ENCODE results near the gene GHRHR.
A peak's percentile ranks its signal among the peaks of the same experiment; 100 is the strongest.

GHRHR gene

GRCh38 chr7:30963842-30964241 lies at the start of gene GHRHR:
Gene GHRHR, plus strand, starts transcription at chr7:30963953. Its CDS starts 116 bp downstream, at chr7:30964069.
- no peaks in the 10 kb centered on the region for H3K4me1 ChIP-seq (ENCODE audit: control insufficient read depth, insufficient read depth, low read length)
- no peak within 1 kb of the TSS for H3K27ac ChIP-seq (ENCODE audit: low read depth, low read length)
- H3K4me3 ChIP-seq (ENCODE audit: low read length) = no peak within 1 kb of the TSS
- H3K36me3 ChIP-seq (ENCODE audit: control insufficient read depth, insufficient read depth, low read length) = no peaks in the 10 kb centered on the region
- no peaks in the 10 kb centered on the region for H3K27me3 ChIP-seq (ENCODE audit: control insufficient read depth, insufficient read depth, low read length)
- H3K9ac ChIP-seq (ENCODE audit: low read length) = no peak within 1 kb of the TSS

- H3K4me1 ChIP-seq (ENCODE audit: control insufficient read depth, insufficient read depth, low read length) = peaks cover 33% of the 10 kb centered on the region
- H3K27ac ChIP-seq (ENCODE audit: low read depth, low read length) = peak overlapping the region; percentile 59
- peak overlapping the region; percentile 64 for H3K4me3 ChIP-seq (ENCODE audit: low read length)
- no peak overlapping the region for H3K9ac ChIP-seq (ENCODE audit: low read length)
- no peaks in the 10 kb centered on the region for H3K27me3 ChIP-seq (ENCODE audit: control insufficient read depth, insufficient read depth, low read length)
- no peaks in the 10 kb centered on the region for H3K36me3 ChIP-seq (ENCODE audit: control insufficient read depth, insufficient read depth, low read length)
Measured at GRCh38 chr7:30914596-30914995, 49.2 kb upstream of the GHRHR start.

- peak overlapping the region; percentile 64 for H3K4me3 ChIP-seq (ENCODE audit: low read length)
- H3K27ac ChIP-seq (ENCODE audit: low read depth, low read length) = peak overlapping the region; percentile 59
- no peaks in the 10 kb centered on the region for H3K27me3 ChIP-seq (ENCODE audit: control insufficient read depth, insufficient read depth, low read length)
- no peaks in the 10 kb centered on the region for H3K36me3 ChIP-seq (ENCODE audit: control insufficient read depth, insufficient read depth, low read length)
- H3K4me1 ChIP-seq (ENCODE audit: control insufficient read depth, insufficient read depth, low read length) = peaks cover 30% of the 10 kb centered on the region
- H3K9ac ChIP-seq (ENCODE audit: low read length) = no peak overlapping the region
Measured at GRCh38 chr7:30915005-30915601, 48.6 kb upstream of the GHRHR start.

- H3K27ac ChIP-seq (ENCODE audit: low read depth, low read length) = no peak overlapping the region
- no peak overlapping the region for H3K9ac ChIP-seq (ENCODE audit: low read length)
- no peak overlapping the region for H3K4me3 ChIP-seq (ENCODE audit: low read length)
- H3K36me3 ChIP-seq (ENCODE audit: control insufficient read depth, insufficient read depth, low read length) = no peaks in the 10 kb centered on the region
- H3K4me1 ChIP-seq (ENCODE audit: control insufficient read depth, insufficient read depth, low read length) = peaks cover 31% of the 10 kb centered on the region
- no peaks in the 10 kb centered on the region for H3K27me3 ChIP-seq (ENCODE audit: control insufficient read depth, insufficient read depth, low read length)
Measured at GRCh38 chr7:30915751-30916150, 48.0 kb upstream of the GHRHR start.

- Histone ChIP-seq H3K4me1 (ENCODE audit: control insufficient read depth, insufficient read depth, low read length) (peaks cover 30% of the 10 kb centered on the region), H3K4me3 (ENCODE audit: low read length) (no peak overlapping the region), H3K27ac (ENCODE audit: low read depth, low read length) (no peak overlapping the region), H3K9ac (ENCODE audit: low read length) (no peak overlapping the region), H3K27me3 (ENCODE audit: control insufficient read depth, insufficient read depth, low read length) (no peaks in the 10 kb centered on the region), H3K36me3 (ENCODE audit: control insufficient read depth, insufficient read depth, low read length) (no peaks in the 10 kb centered on the region)
Measured at GRCh38 chr7:30916255-30916654, 47.5 kb upstream of the GHRHR start.

GRCh38 chr7:30916767-30917166 lies 47.0 kb upstream of the GHRHR start:
- Histone ChIP-seq H3K4me3 (ENCODE audit: low read length) (no peak overlapping the region), H3K27ac (ENCODE audit: low read depth, low read length) (no peak overlapping the region), H3K9ac (ENCODE audit: low read length) (no peak overlapping the region), H3K4me1 (ENCODE audit: control insufficient read depth, insufficient read depth, low read length) (peaks cover 32% of the 10 kb centered on the region), H3K27me3 (ENCODE audit: control insufficient read depth, insufficient read depth, low read length) (no peaks in the 10 kb centered on the region), H3K36me3 (ENCODE audit: control insufficient read depth, insufficient read depth, low read length) (no peaks in the 10 kb centered on the region)

GRCh38 chr7:30917216-30917893 lies 46.4 kb upstream of the GHRHR start:
- H3K36me3 ChIP-seq (ENCODE audit: control insufficient read depth, insufficient read depth, low read length) = no peaks in the 10 kb centered on the region
- peaks cover 30% of the 10 kb centered on the region for H3K4me1 ChIP-seq (ENCODE audit: control insufficient read depth, insufficient read depth, low read length)
- H3K27me3 ChIP-seq (ENCODE audit: control insufficient read depth, insufficient read depth, low read length) = no peaks in the 10 kb centered on the region
- H3K9ac ChIP-seq (ENCODE audit: low read length) = no peak overlapping the region
- H3K27ac ChIP-seq (ENCODE audit: low read depth, low read length) = no peak overlapping the region
- H3K4me3 ChIP-seq (ENCODE audit: low read length) = no peak overlapping the region

GRCh38 chr7:30918676-30919075 lies 45.1 kb upstream of the GHRHR start:
- no peaks in the 10 kb centered on the region for H3K27me3 ChIP-seq (ENCODE audit: control insufficient read depth, insufficient read depth, low read length)
- H3K27ac ChIP-seq (ENCODE audit: low read depth, low read length) = no peak overlapping the region
- H3K9ac ChIP-seq (ENCODE audit: low read length) = no peak overlapping the region
- peaks cover 27% of the 10 kb centered on the region for H3K4me1 ChIP-seq (ENCODE audit: control insufficient read depth, insufficient read depth, low read length)
- H3K36me3 ChIP-seq (ENCODE audit: control insufficient read depth, insufficient read depth, low read length) = peaks cover 4% of the 10 kb centered on the region
- no peak overlapping the region for H3K4me3 ChIP-seq (ENCODE audit: low read length)

GRCh38 chr7:30920021-30920583 lies 43.7 kb upstream of the GHRHR start:
- Histone ChIP-seq H3K4me3 (ENCODE audit: low read length) (no peak overlapping the region), H3K9ac (ENCODE audit: low read length) (no peak overlapping the region), H3K4me1 (ENCODE audit: control insufficient read depth, insufficient read depth, low read length) (peaks cover 17% of the 10 kb centered on the region), H3K27ac (ENCODE audit: low read depth, low read length) (peak overlapping the region; percentile 71), H3K36me3 (ENCODE audit: control insufficient read depth, insufficient read depth, low read length) (peaks cover 8% of the 10 kb centered on the region), H3K27me3 (ENCODE audit: control insufficient read depth, insufficient read depth, low read length) (no peaks in the 10 kb centered on the region)

GRCh38 chr7:30920584-30921539 lies 42.9 kb upstream of the GHRHR start:
- peaks cover 15% of the 10 kb centered on the region for H3K4me1 ChIP-seq (ENCODE audit: control insufficient read depth, insufficient read depth, low read length)
- H3K4me3 ChIP-seq (ENCODE audit: low read length) = no peak overlapping the region
- peaks cover 8% of the 10 kb centered on the region for H3K36me3 ChIP-seq (ENCODE audit: control insufficient read depth, insufficient read depth, low read length)
- H3K9ac ChIP-seq (ENCODE audit: low read length) = no peak overlapping the region
- H3K27ac ChIP-seq (ENCODE audit: low read depth, low read length) = peak overlapping the region; percentile 71
- H3K27me3 ChIP-seq (ENCODE audit: control insufficient read depth, insufficient read depth, low read length) = no peaks in the 10 kb centered on the region

- no peaks in the 10 kb centered on the region for H3K27me3 ChIP-seq (ENCODE audit: control insufficient read depth, insufficient read depth, low read length)
- H3K9ac ChIP-seq (ENCODE audit: low read length) = no peak overlapping the region
- H3K4me3 ChIP-seq (ENCODE audit: low read length) = no peak overlapping the region
- peaks cover 8% of the 10 kb centered on the region for H3K36me3 ChIP-seq (ENCODE audit: control insufficient read depth, insufficient read depth, low read length)
- H3K27ac ChIP-seq (ENCODE audit: low read depth, low read length) = peak overlapping the region; percentile 71
- peaks cover 15% of the 10 kb centered on the region for H3K4me1 ChIP-seq (ENCODE audit: control insufficient read depth, insufficient read depth, low read length)
Measured at GRCh38 chr7:30921540-30922401, 42.0 kb upstream of the GHRHR start.
